BJ (cell line): ENCODE results near the gene KCND2. TPM values are rescaled to one million over a fixed set of nuclear protein-coding genes. Genes with fewer than 3 reads are reported as not detected.

Experiments used
- CTCF ChIA-PET: fragments of 350-600 bp; formaldehyde crosslinking; extraction: SDS; loops from one replicate; lab custom pipeline; 2021; ENCODE audit warnings: antibody characterized with exemption, inconsistent platforms; lab: Yijun Ruan, JAX
- POLR2A ChIA-PET: fragments of 300-600 bp; sonication (Branson Sonifier 250); formaldehyde crosslinking; extraction: SDS; loops from one replicate; lab custom pipeline; 2021; ENCODE audit warnings: antibody characterized with exemption; lab: Charles Lee
- DNase-seq: peaks from one replicate; pipeline ENCODE4 v3.0.0-alpha.2; 2011; ENCODE audit warnings: low read depth
- H3K27me3 ChIP-seq: 2 replicates; pipeline ENCODE4 v1.6.0; 2011; ENCODE audit warnings: low read length; ENCODE audit not compliant: control insufficient read depth, insufficient read depth
- H3K36me3 ChIP-seq: 2 replicates; pipeline ENCODE4 v1.5.1; 2011; ENCODE audit warnings: low read length; ENCODE audit not compliant: control insufficient read depth, insufficient read depth
- H3K4me3 ChIP-seq: 2 replicates; pipeline ENCODE4 v1.5.1; 2011; ENCODE audit warnings: low read depth, mild to moderate bottlenecking, control low read depth, low read length
- polyA plus RNA-seq: library from polyadenylated mRNA; depleted of rRNA; stranded (reverse); fragments of >200 nt; gene quantifications from 2 replicates; pipeline ENCODE4 v1.2.3, GENCODE V29; 2011
- TF ChIP-seq, protein P1 (sequence below): IDR thresholded peaks from 2 replicates; pipeline ENCODE4 v1.5.1; 2011; ENCODE audit warnings: low read depth, mild to moderate bottlenecking, control low read depth, inconsistent platforms, low read length, moderate library complexity; ENCODE audit not compliant: insufficient read depth

The KCND2 gene
- polyA plus RNA-seq, 1 experiment, result not detected

DNA sequence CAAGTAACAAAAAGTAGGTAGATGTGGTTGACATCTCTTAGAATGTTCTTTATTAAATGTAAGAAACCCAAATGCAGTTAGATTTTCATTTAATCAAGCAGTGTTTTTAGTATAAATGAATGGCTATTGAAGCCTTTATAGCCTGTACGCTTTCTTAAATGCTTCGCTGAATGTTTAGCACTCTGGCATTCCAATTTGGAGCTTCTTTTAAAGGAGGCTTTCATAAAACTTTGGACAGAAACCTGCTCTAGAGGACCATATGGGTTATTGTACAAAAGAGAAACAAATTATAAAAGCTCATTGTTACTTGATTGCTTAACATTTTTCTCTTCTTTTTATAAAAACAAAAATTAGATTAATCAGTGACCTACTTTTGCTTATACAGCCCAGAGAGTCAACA lies 59.5 kb downstream of the KCND2 start:
- no peaks in the 10 kb centered on the region for H3K36me3 ChIP-seq
- no peak overlapping the region for H3K4me3 ChIP-seq
- ChIA-PET CTCF (no interaction called here), POLR2A (no interaction called here)
- DNase-seq, result no peak
- TF ChIP-seq, protein P1, sequence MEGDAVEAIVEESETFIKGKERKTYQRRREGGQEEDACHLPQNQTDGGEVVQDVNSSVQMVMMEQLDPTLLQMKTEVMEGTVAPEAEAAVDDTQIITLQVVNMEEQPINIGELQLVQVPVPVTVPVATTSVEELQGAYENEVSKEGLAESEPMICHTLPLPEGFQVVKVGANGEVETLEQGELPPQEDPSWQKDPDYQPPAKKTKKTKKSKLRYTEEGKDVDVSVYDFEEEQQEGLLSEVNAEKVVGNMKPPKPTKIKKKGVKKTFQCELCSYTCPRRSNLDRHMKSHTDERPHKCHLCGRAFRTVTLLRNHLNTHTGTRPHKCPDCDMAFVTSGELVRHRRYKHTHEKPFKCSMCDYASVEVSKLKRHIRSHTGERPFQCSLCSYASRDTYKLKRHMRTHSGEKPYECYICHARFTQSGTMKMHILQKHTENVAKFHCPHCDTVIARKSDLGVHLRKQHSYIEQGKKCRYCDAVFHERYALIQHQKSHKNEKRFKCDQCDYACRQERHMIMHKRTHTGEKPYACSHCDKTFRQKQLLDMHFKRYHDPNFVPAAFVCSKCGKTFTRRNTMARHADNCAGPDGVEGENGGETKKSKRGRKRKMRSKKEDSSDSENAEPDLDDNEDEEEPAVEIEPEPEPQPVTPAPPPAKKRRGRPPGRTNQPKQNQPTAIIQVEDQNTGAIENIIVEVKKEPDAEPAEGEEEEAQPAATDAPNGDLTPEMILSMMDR, result no peak
- no peaks in the 10 kb centered on the region for H3K27me3 ChIP-seq

DNA sequence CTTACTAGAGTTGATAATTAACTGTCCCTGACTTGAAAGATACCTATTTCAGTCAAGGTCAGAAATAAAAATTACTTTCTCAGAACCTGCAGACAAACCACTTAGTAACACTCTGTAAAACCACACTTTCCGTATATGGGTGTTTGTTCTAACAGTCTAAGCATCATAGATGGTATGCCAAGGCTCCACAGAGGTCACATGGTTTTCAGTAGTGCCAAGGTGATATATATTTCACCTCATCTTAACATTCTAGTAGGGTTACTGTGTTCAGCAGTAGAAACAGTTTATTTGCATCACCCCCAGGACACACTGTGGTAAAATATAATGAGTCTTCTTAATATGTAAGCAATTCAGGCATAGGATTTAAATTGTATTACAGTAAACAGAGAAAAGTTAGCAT lies 61.5 kb downstream of the KCND2 start:
- H3K36me3 ChIP-seq, result no peaks in the 10 kb centered on the region
- no peak for DNase-seq
- H3K27me3 ChIP-seq, result no peaks in the 10 kb centered on the region
- H3K4me3 ChIP-seq, result no peak overlapping the region
- TF ChIP-seq, protein P1, result no peak
- CTCF ChIA-PET, result no interaction called here
- POLR2A ChIA-PET, result no interaction called here

DNA sequence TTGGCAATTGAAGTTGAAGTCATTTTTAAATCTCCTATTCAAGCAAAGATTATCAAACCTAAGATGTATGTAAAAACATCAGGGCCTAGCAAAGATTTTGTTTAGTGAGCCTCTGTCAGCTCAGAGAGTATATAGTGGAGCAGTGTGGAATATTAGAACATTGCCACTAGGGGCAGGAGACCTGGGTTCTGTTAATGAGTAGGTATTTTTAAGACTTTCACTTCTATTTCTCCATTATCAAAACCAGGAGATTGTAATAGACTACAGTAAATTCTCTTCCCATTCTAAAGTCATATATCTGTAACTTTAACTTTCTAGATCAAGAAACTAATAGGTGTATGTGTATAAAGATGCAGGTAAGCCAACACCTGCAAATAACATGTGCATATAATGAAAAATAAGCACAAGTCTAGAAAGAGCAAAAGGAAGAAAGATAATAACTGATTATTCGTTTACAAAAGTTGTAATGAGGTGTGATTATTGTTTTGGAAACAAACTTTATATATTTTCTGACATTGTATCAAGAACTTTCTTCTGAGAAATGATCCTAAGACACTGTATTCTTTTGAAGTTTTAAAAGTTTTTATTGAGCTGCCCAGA lies 64.4 kb downstream of the KCND2 start:
- ChIA-PET POLR2A (no interaction called here), CTCF (no interaction called here)
- Histone ChIP-seq H3K36me3 (no peaks in the 10 kb centered on the region), H3K27me3 (no peaks in the 10 kb centered on the region), H3K4me3 (no peak overlapping the region)
- TF ChIP-seq, protein P1, result 0 out of 2 replicates have a peak, but pooled peaks have one; percentile 15
- no peak for DNase-seq

DNA sequence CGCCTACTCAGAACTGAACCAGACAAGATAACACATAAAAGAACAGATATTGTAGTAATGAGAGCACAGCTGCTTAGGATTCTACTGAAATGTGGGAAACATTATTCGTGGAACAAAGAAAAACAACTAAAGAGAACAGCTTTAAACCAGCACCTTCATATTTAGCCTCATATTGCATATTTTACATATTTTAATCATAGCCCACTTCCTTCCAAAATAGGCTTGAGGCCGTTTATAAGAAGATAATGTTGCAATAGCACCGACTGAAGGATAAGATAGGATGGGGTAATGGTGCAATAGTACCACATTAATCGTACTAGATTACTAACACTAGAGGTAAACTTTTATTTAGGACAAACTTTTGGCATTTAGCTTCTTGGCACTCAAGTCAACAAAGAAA lies 71.3 kb downstream of the KCND2 start:
- H3K27me3 ChIP-seq, result no peaks in the 10 kb centered on the region
- ChIA-PET CTCF (no interaction called here), POLR2A (no interaction called here)
- TF ChIP-seq, protein P1, result no peak
- no peak for DNase-seq
- H3K4me3 ChIP-seq, result no peak overlapping the region
- H3K36me3 ChIP-seq, result no peaks in the 10 kb centered on the region

DNA sequence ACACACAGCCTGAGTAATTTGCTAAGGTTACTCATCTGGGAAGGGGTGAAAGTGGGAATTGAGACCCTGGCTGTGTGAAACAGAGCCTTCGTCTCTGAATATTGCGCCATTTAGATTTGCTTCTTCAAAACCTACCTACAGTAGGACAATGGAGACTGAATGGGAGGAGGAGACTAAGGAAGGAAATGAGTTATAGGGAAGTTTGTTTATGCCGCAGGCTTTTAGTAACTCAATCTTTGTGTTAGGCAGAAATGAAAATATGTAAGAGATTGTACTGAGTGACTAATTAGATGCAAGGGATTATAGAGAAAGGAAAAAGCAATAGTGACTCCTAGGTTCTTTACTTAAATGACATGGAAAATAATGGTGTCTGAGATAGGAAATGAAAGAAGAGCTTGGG lies 80.2 kb downstream of the KCND2 start:
- TF ChIP-seq, protein P1, result no peak
- ChIA-PET CTCF (no interaction called here), POLR2A (no interaction called here)
- Histone ChIP-seq H3K4me3 (no peak overlapping the region), H3K27me3 (no peaks in the 10 kb centered on the region), H3K36me3 (no peaks in the 10 kb centered on the region)
- DNase-seq, result no peak
